SKM-1 treated with dmso at 0.1 percent for 144 hours (cell line): Measurements from ENCODE around the gene CLEC20A.

Experiments
- DNase-seq: peaks from one replicate; lab custom pipeline; 2025; ENCODE audit not compliant: unreplicated experiment; lab: John Stamatoyannopoulos, UW

CLEC20A gene

GRCh38 chr1:178500936-178501554 lies 4.3 kb upstream of the CLEC20A start:
- no peak for DNase-seq

GRCh38 chr1:178500091-178500770 lies 3.5 kb upstream of the CLEC20A start:
- no peak for DNase-seq

GRCh38 chr1:178498896-178499675 lies 2.3 kb upstream of the CLEC20A start:
- DNase-seq = no peak

GRCh38 chr1:178497903-178498478 lies 1.2 kb upstream of the CLEC20A start:
- no peak for DNase-seq

GRCh38 chr1:178495741-178496409 lies 889 bp downstream of the CLEC20A start:
- DNase-seq = no peak

GRCh38 chr1:178495158-178495557 lies 1.6 kb downstream of the CLEC20A start:
- no peak for DNase-seq

- no peak for DNase-seq
Measured at GRCh38 chr1:178494569-178494971, 2.2 kb downstream of the CLEC20A start.

GRCh38 chr1:178493301-178493741 lies 3.4 kb downstream of the CLEC20A start:
- no peak for DNase-seq

- DNase-seq = no peak
Measured at GRCh38 chr1:178492341-178492740, 4.4 kb downstream of the CLEC20A start.

- no peak for DNase-seq
Measured at GRCh38 chr1:178491721-178492120, 5.0 kb downstream of the CLEC20A start.

GRCh38 chr1:178490967-178491366 lies 5.8 kb downstream of the CLEC20A start:
- no peak for DNase-seq

- DNase-seq = no peak
Measured at GRCh38 chr1:178490136-178490535, 6.6 kb downstream of the CLEC20A start.

- no peak for DNase-seq
Measured at GRCh38 chr1:178489399-178489798, 7.4 kb downstream of the CLEC20A start.

GRCh38 chr1:178488393-178488792 lies 8.4 kb downstream of the CLEC20A start:
- DNase-seq = no peak

- no peak for DNase-seq
Measured at GRCh38 chr1:178487070-178487615, 9.6 kb downstream of the CLEC20A start.

GRCh38 chr1:178486100-178487069 lies 10.4 kb downstream of the CLEC20A start:
- DNase-seq = no peak

GRCh38 chr1:178485541-178485981 lies 11.2 kb downstream of the CLEC20A start:
- DNase-seq = no peak

- DNase-seq = no peak
Measured at GRCh38 chr1:178484698-178485225, 12.0 kb downstream of the CLEC20A start.

- DNase-seq = no peak
Measured at GRCh38 chr1:178483251-178483957, 13.4 kb downstream of the CLEC20A start.
